HepG2 (cell line): ENCODE data around the gene AMBRA1. TPM values are rescaled to one million over a fixed set of nuclear protein-coding genes. Genes with fewer than 3 reads are reported as not detected.

Experiments
- ATAC-seq: fragments of 200-7000 bp; cut with Tn5 transposase; 3 replicates; pipeline ENCODE4 v1.9.1; 2020; ENCODE audit warnings: mild to moderate bottlenecking, moderate library complexity
- BruUV-seq: library from RNA; stranded (reverse); fragments of 400-500 nt; replicated peaks from 2 replicates; lab custom pipeline; 2021; lab: Mats Ljungman, UMichigan
- CTCF ChIA-PET: fragments of 300-600 bp; formaldehyde crosslinking; extraction: SDS; loops from one replicate; lab custom pipeline; 2021; ENCODE audit warnings: low total read pairs, inconsistent platforms, low intra/inter-chr PET ratio; lab: Yijun Ruan, JAX
- POLR2A ChIA-PET: fragments of 350-600 bp; sonication (Branson Sonifier 250); formaldehyde crosslinking; loops from one replicate; lab custom pipeline; 2020; ENCODE audit warnings: antibody characterized with exemption, inconsistent platforms; lab: Yijun Ruan, JAX
- DNase-seq: peaks from one replicate; pipeline ENCODE4 v3.0.0-alpha.2; 2015; ENCODE audit warnings: low spot score
- FAIRE-seq: peaks from 3 replicates; lab custom pipeline; 2011; peaks lifted over from hg19 to GRCh38; lab: Jason Lieb, UNC
- H2AFZ ChIP-seq: one replicate; pipeline ENCODE4 v1.6.1; 2011; ENCODE audit warnings: low read length, inconsistent platforms
- H3K27ac ChIP-seq: fragments of 300-600 bp; 3 replicates; pipeline ENCODE4 v1.8.0; 2011; ENCODE audit warnings: mixed run types, mild to moderate bottlenecking, mixed read lengths, low read length, inconsistent platforms; ENCODE audit not compliant: insufficient read depth; ENCODE audit errors: extremely low read length
- H3K27me3 ChIP-seq, 2 experiments: fragments of 200-600 bp in 1 of 2; 2 replicates in 1 of 2; 3 replicates in 1 of 2; pipeline versions ENCODE4 v1.6.0 to v1.8.0; 2011; ENCODE audit warnings: low read length in 2 of 2, mild to moderate bottlenecking in 2 of 2, moderate library complexity in 2 of 2, inconsistent platforms in 1 of 2; ENCODE audit not compliant: insufficient read depth in 2 of 2, control insufficient read depth in 1 of 2
- H3K36me3 ChIP-seq, 2 experiments: fragments of 200-600 bp in 1 of 2; replicated peaks in 1 of 2; 2 replicates in 1 of 2; 3 replicates in 1 of 2; pipeline versions ENCODE4 v1.5.1 to v1.8.0; 2011; ENCODE audit warnings: low read length in 2 of 2, inconsistent platforms in 1 of 2; ENCODE audit not compliant: insufficient read depth in 2 of 2, control insufficient read depth in 1 of 2
- H3K4me1 ChIP-seq: 2 replicates; pipeline ENCODE4 v1.5.1; 2012; ENCODE audit warnings: low read length, inconsistent platforms; ENCODE audit not compliant: insufficient read depth
- H3K4me2 ChIP-seq: 2 replicates; pipeline ENCODE4 v1.6.0; 2011; ENCODE audit warnings: low read depth, low read length, inconsistent platforms
- H3K4me3 ChIP-seq, 3 experiments: fragments of 200-600 bp in 1 of 3; sonication (generic), shearing (Covaris generic) in 1 of 3; replicated peaks in 1 of 3; 2 replicates each; pipeline ENCODE4 v1.5.1; 2011 to 2016; ENCODE audit warnings: low read length in 3 of 3, inconsistent platforms in 2 of 3, low read depth in 2 of 3, mild to moderate bottlenecking in 2 of 3, control low read depth in 1 of 3, mixed read lengths in 1 of 3; ENCODE audit not compliant: insufficient read depth in 1 of 3
- H3K79me2 ChIP-seq: one replicate; pipeline ENCODE4 v1.6.1; 2011; ENCODE audit warnings: low read length, inconsistent platforms; ENCODE audit not compliant: insufficient read depth
- H3K9ac ChIP-seq: 2 replicates; pipeline ENCODE4 v1.6.0; 2011; ENCODE audit warnings: mild to moderate bottlenecking, low read depth, low read length, inconsistent platforms; ENCODE audit not compliant: insufficient read depth
- H3K9me3 ChIP-seq: 2 replicates; pipeline ENCODE4 v1.5.1; 2012; ENCODE audit warnings: mild to moderate bottlenecking, low read length
- H4K20me1 ChIP-seq: 2 replicates; pipeline ENCODE4 v1.6.0; 2011; ENCODE audit warnings: inconsistent platforms, mild to moderate bottlenecking, low read length, moderate library complexity; ENCODE audit not compliant: insufficient read depth
- AGO2 ChIP-seq: fragments of 200-400 bp; formaldehyde crosslinking; optimal IDR thresholded peaks from 2 replicates; pipeline ENCODE3; 2017; ENCODE audit warnings: mild to moderate bottlenecking, low read depth, low read length, moderate library complexity
- NR2F6 ChIP-seq, 2 experiments: IDR thresholded peaks; 2 replicates each; pipeline ENCODE4 v1.6.1; 2016; ENCODE audit warnings: antibody characterized with exemption in 1 of 2, mild to moderate bottlenecking in 1 of 2
- RAD21 ChIP-seq: fragments of 450-650 bp; formaldehyde crosslinking; IDR thresholded peaks from 2 replicates; pipeline ENCODE4 v1.5.0; 2020; ENCODE audit warnings: mild to moderate bottlenecking
- WGBS: methylation state at CpG from one replicate; pipeline ENCODE4 v1.1.6; 2017; ENCODE audit warnings: low lambda C conversion rate; 5-methylcytosine and 5-hydroxymethylcytosine counted together
- in situ Hi-C: cut with HindIII; loops from 2 replicates; pipeline ENCODE4 v1.10.0; 2017; ENCODE audit warnings: low pct_unique_long_range_greater_than_20kb; ENCODE audit not compliant: extremely low pct_ligation_motif_present
- intact Hi-C: fragments of 100-400 bp; cut with micrococcal nuclease; formaldehyde crosslinking; loops from one replicate; pipeline ENCODE4 v1.10.0; 2022; ENCODE audit not compliant: unreplicated experiment
- polyA plus RNA-seq, 8 experiments: library from polyadenylated mRNA; depleted of rRNA in 3 of 8; stranded (reverse) in 7 of 8; unstranded in 1 of 8; fragments of >200 nt; fragmentation: Illumina TruSeq in 4 of 8; extraction: Trizol in 4 of 8; gene quantifications; 2 replicates each; pipeline versions ENCODE4 v1.2.1 to v1.2.3, GENCODE V29; 2011 to 2016; ENCODE audit warnings: low read depth in 4 of 8, missing spikeins in 1 of 8, mixed read lengths in 1 of 8; ENCODE audit not compliant: insufficient read depth in 1 of 8
- total RNA-seq, 5 experiments: library from RNA; depleted of rRNA; stranded (reverse); fragments of >200 nt; fragmentation: Illumina TruSeq; extraction: Trizol; gene quantifications; 2 replicates each; pipeline ENCODE4 v1.2.3, GENCODE V29; 2016; ENCODE audit warnings: low read depth in 1 of 5
- TF ChIP-seq, protein P1 (sequence below): sonication (generic); formaldehyde crosslinking; IDR thresholded peaks from 2 replicates; pipeline ENCODE4 v1.5.0; 2020; ENCODE audit warnings: missing genetic modification reagents

Gene AMBRA1
- total and polyA plus RNA-seq, 2 of the 13 experiments (the other 11 are each of a cell fraction or from before 2014, with no cell fraction given), result 15.7 to 26.0 TPM

DNA sequence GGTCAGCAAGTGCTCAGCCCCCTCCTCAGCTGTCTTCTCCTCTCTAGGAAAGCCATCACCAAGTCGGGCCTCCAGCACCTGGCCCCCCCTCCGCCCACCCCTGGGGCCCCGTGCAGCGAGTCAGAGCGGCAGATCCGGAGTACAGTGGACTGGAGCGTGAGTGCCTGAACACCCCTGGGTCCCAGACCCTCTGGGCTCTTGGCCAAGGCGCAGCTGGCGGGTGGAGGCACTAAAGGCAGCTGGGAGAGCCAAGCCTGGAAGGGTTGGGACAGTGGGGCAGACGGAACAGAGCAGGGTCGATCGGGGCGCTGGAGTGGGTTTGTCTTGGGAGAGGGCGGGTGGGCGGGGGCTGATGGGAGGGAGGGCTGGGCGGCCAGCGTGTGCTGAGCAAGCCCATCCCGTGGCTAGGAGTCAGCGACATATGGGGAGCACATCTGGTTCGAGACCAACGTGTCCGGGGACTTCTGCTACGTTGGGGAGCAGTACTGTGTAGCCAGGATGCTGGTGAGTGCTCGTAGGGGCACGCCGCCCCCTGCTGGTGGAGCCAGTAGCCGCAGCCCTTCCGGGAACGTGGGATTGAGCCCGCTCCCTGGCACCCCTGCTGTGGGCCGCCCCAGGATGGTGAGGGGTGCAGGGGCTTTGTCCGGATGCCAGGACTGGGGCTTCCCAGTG lies 226.4 kb downstream of the AMBRA1 start (continued):
- TF ChIP-seq RAD21 (CRISPR knock-in tag), result peak; percentile 56; the same call in 1 of the 2 replicates

DNA sequence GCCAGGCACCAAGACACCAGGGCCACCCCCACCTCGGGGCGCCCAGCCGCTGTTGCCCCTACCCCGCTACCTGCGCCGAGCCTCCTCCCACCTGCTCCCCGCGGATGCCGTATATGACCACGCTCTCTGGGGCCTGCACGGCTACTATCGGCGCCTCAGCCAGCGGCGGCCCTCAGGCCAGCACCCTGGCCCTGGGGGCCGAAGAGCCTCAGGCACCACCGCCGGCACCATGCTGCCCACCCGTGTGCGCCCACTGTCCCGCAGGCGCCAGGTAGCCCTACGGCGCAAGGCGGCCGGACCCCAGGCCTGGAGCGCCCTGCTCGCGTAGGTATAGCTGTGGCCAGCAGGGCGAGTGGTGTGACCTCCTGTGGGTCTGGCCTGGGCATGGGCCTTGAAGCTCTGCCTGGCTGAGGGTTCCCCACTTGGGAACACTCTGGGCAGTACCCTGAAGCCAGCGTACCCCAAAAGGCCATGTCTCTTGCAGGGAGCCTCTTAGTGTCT lies 227.1 kb downstream of the AMBRA1 start:
- intact Hi-C loops (no loop called here), in situ Hi-C loops (no loop called here)
- ChIA-PET CTCF (no interaction called here), POLR2A (no interaction called here)
- Histone ChIP-seq H3K36me3 (peaks cover 1 to 10% of the 10 kb centered on the region in 2 experiments; a peak in 2 of 5 replicates), H4K20me1 (no peaks in the 10 kb centered on the region), H3K79me2 (no peaks in the 10 kb centered on the region), H3K9me3 (no peaks in the 10 kb centered on the region), H3K9ac (no peak overlapping the region), H2AFZ (no peak overlapping the region), H3K27ac (no peak overlapping the region), H3K4me2 (no peak overlapping the region), H3K27me3 (no peaks in the 10 kb centered on the region), H3K4me3 (no peak overlapping the region), H3K4me1 (peaks cover 20% of the 10 kb centered on the region)
- no peak for DNase-seq
- TF ChIP-seq AGO2 (peak; percentile 67), NR2F6 (IDR thresholded peaks at IDR 0.05) (no peak), NR2F6 (CRISPR knock-in tag; IDR thresholded peaks at IDR 0.05) (no peak)
- WGBS, result 99% methylated on average over 13 of the region's 31 CpGs
- ATAC-seq, result peak; percentile 9; the same call in 1 of the 3 replicates
- FAIRE-seq, result no peak
- no TSS peak for BruUV-seq

DNA sequence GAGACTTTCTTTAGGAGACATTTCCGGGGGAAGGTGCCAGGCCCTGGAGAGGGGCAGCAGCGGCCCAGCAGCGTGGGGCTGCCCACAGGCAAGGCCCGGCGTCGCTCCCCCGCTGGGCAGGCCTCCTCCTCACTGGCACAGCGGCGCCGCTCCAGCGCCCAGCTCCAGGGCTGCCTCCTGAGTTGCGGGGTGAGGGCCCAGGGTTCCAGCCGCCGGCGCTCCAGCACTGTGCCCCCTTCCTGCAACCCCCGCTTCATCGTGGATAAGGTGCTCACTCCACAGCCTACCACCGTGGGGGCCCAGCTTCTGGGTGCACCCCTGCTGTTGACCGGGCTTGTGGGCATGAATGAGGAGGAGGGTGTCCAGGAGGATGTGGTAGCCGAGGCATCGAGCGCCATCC lies 227.6 kb downstream of the AMBRA1 start:
- no peaks in the 10 kb centered on the region for H3K27me3 ChIP-seq
- ChIA-PET POLR2A (no interaction called here), CTCF (no interaction called here)
- H4K20me1 ChIP-seq, result no peaks in the 10 kb centered on the region
- no peaks in the 10 kb centered on the region for H3K79me2 ChIP-seq
- DNase-seq, result no peak
- H3K36me3 ChIP-seq, result peaks cover 1 to 10% of the 10 kb centered on the region in 2 experiments; a peak in 2 of 5 replicates
- no peak overlapping the region for H3K4me2 ChIP-seq
- no peak overlapping the region for H3K27ac ChIP-seq
- intact Hi-C loops (no loop called here), in situ Hi-C loops (no loop called here)
- H3K9me3 ChIP-seq, result no peaks in the 10 kb centered on the region
- H3K9ac ChIP-seq, result no peak overlapping the region
- ATAC-seq, result no peak
- H2AFZ ChIP-seq, result no peak overlapping the region
- 70% methylated on average over 2 of the region's 22 CpGs for WGBS
- H3K4me1 ChIP-seq, result peaks cover 20% of the 10 kb centered on the region
- BruUV-seq, result no TSS peak
- no peak for FAIRE-seq
- H3K4me3 ChIP-seq, result no peak overlapping the region
- TF ChIP-seq, protein P1, sequence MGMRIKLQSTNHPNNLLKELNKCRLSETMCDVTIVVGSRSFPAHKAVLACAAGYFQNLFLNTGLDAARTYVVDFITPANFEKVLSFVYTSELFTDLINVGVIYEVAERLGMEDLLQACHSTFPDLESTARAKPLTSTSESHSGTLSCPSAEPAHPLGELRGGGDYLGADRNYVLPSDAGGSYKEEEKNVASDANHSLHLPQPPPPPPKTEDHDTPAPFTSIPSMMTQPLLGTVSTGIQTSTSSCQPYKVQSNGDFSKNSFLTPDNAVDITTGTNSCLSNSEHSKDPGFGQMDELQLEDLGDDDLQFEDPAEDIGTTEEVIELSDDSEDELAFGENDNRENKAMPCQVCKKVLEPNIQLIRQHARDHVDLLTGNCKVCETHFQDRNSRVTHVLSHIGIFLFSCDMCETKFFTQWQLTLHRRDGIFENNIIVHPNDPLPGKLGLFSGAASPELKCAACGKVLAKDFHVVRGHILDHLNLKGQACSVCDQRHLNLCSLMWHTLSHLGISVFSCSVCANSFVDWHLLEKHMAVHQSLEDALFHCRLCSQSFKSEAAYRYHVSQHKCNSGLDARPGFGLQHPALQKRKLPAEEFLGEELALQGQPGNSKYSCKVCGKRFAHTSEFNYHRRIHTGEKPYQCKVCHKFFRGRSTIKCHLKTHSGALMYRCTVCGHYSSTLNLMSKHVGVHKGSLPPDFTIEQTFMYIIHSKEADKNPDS, result no peak
